Measurements from ENCODE around the gene TGFBR3L.
"Not testable (repeated sequence)": the region's sequence is repeated elsewhere in the genome, so short reads cannot be mapped to it uniquely, and the experiment has no call there.

The TGFBR3L gene

DNA sequence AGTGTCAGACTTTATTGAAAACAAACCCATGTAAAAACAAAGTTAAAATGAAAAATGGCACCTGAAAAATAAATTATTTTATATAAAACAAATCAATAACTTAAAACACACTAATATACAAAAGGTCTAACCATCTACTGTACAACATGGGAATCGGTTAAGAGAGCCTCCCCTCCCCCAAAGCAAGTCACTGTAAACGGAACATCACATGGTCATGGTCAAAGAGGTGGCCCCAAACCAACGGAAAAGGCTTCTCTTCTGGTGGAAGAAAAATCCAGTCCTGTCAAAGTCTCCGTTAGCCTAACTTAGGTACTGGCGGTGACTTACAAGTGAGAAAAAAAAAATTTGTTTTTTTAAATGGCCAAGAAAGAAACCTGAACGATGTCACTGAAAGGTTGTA lies 44.6 kb downstream of the TGFBR3L start:
- DNase-seq (ENCODE audit: low spot score): no peak

GRCh38 chr19:7961082-7961481 lies 46.5 kb downstream of the TGFBR3L start:
- not testable (repeated sequence) for DNase-seq (ENCODE audit: low spot score)

- DNase-seq (ENCODE audit: low spot score): no peak
Observed at GRCh38 chr19:7961920-7962626, 47.4 kb downstream of the TGFBR3L start.

DNA sequence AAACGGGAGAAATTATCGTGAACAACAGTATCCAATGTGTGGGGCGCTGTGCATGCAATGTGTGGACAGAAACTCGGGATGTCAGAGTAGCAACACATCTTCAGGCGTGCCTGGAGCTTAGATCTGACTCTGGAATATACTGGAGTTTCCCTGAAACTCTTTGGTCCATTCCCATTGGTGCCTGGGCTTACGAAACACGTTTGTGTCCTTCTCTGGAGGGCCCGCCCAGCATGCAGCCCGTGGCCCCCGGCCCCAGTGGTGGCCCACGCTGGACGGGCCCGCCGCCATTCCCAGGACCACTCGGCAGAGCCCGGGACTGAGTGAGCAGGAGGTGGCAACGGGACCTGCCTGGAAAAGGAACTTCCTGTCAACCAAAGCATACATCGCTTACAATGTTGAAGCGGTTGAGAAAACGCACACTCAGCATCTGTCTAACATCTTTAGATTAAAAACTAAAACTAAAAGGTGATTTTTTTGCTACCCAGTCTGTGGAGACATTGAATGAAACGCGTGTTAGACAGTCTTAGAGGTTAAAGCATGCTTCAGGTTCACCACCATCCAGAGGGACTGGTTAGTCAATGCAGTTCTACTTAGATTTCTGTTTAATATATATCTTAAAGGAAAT lies 48.1 kb downstream of the TGFBR3L start:
- no peak for DNase-seq (ENCODE audit: low spot score)

DNA sequence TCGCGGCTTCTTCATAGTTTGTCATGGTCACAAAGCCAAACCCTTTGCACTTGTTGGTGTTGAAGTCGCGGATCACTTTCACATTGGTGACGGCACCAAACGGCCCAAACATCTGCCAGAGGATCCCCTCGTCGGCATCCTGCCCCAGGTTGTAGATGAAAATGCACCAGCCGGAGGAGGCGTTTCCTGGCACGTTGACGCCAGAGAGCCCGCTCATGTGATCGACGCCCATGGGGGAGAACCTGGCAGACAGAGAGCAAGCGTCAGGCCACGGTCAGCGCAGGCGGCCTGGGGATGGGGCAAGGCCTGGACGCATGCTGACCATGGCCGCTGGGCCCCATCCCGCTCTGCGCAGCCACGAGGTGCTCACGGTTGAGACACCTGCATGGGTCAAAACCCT lies 48.9 kb downstream of the TGFBR3L start:
- DNase-seq (ENCODE audit: low spot score): no peak

DNA sequence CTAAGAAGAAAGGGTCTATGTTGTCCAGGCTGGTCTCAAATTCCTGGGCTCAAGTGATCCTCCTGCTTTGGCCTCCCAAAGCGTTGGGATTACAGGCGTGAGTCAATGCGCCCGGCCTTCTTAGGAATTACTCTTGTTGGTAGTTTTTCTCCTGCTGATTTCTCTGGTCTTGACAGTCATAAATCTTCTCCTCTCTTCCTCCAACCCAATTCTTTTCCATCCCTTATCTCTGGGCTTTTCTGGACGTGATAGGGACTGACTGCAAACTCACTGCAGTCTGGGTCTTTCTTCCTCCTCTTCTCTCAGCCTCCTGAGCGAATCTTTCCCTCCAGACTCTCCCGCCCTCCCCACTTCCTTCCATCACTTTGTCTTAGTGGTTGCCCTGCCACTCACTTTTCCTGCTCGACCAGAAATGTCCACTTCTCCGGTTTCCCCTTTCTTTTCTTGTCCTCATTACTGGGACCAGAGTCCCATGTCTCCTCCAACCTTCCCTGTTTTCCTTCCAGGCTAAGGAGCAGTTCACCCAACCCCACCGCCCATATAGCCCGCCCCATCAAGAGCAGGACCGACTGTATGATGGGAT lies 50.7 kb downstream of the TGFBR3L start:
- DNase-seq (ENCODE audit: low spot score): no peak

- DNase-seq (ENCODE audit: low spot score): no peak
Observed at GRCh38 chr19:7965921-7966665, 51.5 kb downstream of the TGFBR3L start.

DNA sequence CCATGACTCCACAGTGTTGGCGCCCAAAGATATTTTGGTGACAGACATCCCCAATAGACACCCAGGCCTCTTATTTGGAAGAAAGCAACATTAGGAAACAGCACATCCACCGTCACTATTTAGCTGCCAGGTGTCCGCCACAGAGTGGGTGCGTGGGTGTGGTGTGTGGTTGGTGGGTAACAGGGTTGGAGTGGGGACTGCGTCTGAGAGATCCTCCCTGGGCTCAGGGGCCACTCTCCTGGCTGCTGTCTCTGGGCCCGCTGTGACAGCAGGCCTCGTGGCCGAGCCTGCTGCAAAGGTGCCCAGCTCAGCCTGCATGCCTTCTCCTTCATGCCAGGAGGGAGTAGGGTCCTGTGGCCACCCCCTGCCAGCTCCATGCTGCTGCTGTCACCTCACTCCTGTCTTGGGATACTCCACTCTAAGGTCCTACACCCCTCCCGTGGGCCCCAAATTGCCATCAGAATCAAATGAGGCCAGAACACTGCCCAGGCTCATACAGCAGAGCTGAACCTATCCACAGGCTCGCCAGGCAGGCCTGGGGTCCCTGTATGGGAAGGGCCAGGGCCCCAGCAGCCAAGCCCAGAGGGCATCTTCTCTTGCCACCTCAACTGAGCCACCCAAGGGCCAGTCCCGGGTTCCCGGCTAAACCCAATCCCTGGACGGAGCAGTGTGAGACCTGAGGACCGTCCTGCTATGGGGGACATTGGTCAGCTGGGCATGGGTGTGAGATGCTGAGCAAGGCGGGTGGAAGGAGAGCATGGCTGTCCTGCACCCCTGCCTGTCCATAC lies 53.6 kb downstream of the TGFBR3L start:
- DNase-seq (ENCODE audit: low spot score): no peak
